Suprapubic skin (tissue), 4 donors: ENCODE results near the gene SLC26A9. TPM values are rescaled to one million over a fixed set of nuclear protein-coding genes. Genes with fewer than 3 reads are reported as not detected.

ENCODE experiments used
- DNase-seq, 2 donors: peaks; one replicate each; pipeline ENCODE4 v3.0.0-alpha.2; 2019; ENCODE audit warnings: low spot score in 2 of 2
- H3K27ac ChIP-seq: fragments of 200-600 bp; sonication (generic); one replicate; pipeline ENCODE4 v1.5.1; 2019
- H3K27me3 ChIP-seq: fragments of 200-600 bp; sonication (generic); one replicate; pipeline ENCODE4 v1.5.1; 2019
- H3K36me3 ChIP-seq: fragments of 200-600 bp; sonication (generic); one replicate; pipeline ENCODE4 v1.5.1; 2019
- H3K4me1 ChIP-seq: fragments of 200-600 bp; sonication (generic); one replicate; pipeline ENCODE4 v1.5.1; 2019
- H3K4me3 ChIP-seq: fragments of 200-600 bp; sonication (generic); one replicate; pipeline ENCODE4 v1.5.1; 2019; ENCODE audit warnings: mild to moderate bottlenecking
- H3K9me3 ChIP-seq: fragments of 200-600 bp; sonication (generic); one replicate; pipeline ENCODE4 v1.5.1; 2019
- EP300 ChIP-seq: sonication (generic); formaldehyde crosslinking; IDR thresholded peaks from one replicate; pipeline ENCODE4 v1.6.1; 2017; ENCODE audit warnings: antibody characterized with exemption
- POLR2A ChIP-seq, 2 donors: fragments of 450-650 bp; IDR thresholded peaks; one replicate each; pipeline ENCODE4 v1.6.1; 2017; ENCODE audit warnings: antibody characterized with exemption in 2 of 2, mild to moderate bottlenecking in 2 of 2, moderate library complexity in 2 of 2
- POLR2AphosphoS5 ChIP-seq, 3 donors: sonication (generic); formaldehyde crosslinking; IDR thresholded peaks; one replicate each; pipeline ENCODE4 v1.6.1; 2017; ENCODE audit warnings: antibody characterized with exemption in 3 of 3
- WGBS: methylation state at CpG from one replicate; pipeline ENCODE4 v1.1.5; 2018; 5-methylcytosine and 5-hydroxymethylcytosine counted together
- total RNA-seq, 4 donors: library from RNA; depleted of rRNA; stranded (reverse); fragments of >200 nt; gene quantifications; one replicate each; pipeline ENCODE4 v1.1.0, GENCODE V29; 2016
- TF ChIP-seq, protein P1 (sequence below), 2 donors: fragments of 200-600 bp in 1 of 2; fragments of 450-650 bp in 1 of 2; sonication (generic) in 1 of 2; IDR thresholded peaks; one replicate each; pipeline ENCODE4 v1.5.1; 2016 to 2019; ENCODE audit warnings: antibody characterized with exemption in 2 of 2, mild to moderate bottlenecking in 1 of 2, moderate library complexity in 1 of 2

The SLC26A9 gene
- total RNA-seq, 4 donors from 2014 or later, result 5.7 to 7.2 (median 6.6) TPM

DNA sequence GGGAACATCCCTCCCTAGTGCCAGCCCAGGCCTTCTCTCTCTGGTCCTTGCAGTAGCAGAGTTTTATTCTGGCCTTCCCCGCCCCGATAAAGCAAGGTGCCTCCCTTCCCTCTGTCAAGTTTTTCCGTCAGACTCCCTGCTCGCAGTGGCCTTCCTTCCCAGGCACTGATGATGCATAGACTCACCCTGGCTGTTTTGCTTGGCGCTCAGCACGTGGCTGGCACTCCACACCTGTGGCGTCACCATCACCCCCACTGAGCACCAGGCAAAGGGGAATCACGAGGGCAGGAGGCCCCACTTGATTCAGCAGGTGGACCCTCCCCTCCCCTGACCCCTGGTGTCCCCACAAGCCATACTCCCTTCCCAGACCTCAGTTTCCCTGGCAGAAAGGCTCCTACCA lies 7.4 kb downstream of the SLC26A9 start:
- Histone ChIP-seq H3K36me3 (no peaks in the 10 kb centered on the region), H3K4me3 (no peak overlapping the region), H3K9me3 (no peaks in the 10 kb centered on the region), H3K4me1 (peaks cover 30% of the 10 kb centered on the region), H3K27ac (peak overlapping the region; percentile 28), H3K27me3 (peaks cover 53% of the 10 kb centered on the region)
- TF ChIP-seq POLR2AphosphoS5 (IDR thresholded peaks at IDR 0.05), result no peak
- no peak for TF ChIP-seq EP300
- TF ChIP-seq, protein P1, sequence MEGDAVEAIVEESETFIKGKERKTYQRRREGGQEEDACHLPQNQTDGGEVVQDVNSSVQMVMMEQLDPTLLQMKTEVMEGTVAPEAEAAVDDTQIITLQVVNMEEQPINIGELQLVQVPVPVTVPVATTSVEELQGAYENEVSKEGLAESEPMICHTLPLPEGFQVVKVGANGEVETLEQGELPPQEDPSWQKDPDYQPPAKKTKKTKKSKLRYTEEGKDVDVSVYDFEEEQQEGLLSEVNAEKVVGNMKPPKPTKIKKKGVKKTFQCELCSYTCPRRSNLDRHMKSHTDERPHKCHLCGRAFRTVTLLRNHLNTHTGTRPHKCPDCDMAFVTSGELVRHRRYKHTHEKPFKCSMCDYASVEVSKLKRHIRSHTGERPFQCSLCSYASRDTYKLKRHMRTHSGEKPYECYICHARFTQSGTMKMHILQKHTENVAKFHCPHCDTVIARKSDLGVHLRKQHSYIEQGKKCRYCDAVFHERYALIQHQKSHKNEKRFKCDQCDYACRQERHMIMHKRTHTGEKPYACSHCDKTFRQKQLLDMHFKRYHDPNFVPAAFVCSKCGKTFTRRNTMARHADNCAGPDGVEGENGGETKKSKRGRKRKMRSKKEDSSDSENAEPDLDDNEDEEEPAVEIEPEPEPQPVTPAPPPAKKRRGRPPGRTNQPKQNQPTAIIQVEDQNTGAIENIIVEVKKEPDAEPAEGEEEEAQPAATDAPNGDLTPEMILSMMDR (IDR thresholded peaks at IDR 0.05), result no peak
- no peak for TF ChIP-seq POLR2A (IDR thresholded peaks at IDR 0.05)
- WGBS, result 71% methylated on average over 6 of the region's 8 CpGs
- no peak for DNase-seq

DNA sequence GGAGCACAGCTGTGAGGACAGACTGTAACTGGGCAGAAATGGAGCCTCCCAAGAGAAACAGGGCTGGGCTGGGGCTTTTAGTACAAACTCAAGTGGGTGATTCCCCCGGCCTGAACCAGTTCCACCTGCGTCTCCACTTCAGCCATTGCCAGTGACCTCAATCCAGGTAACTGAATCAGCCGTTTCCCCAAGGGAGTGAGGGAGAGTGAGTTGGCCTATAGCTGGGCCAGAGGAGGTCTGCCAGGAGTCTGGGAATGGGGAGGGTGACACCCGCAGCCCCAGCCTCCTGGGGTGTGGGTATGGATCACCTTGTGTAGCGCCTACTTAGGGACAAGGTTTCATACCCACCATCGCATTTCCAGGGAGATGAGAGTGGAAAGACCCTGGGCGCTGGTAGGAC lies 8.5 kb downstream of the SLC26A9 start:
- H3K4me1 ChIP-seq, result peaks cover 30% of the 10 kb centered on the region
- H3K4me3 ChIP-seq, result no peak overlapping the region
- TF ChIP-seq POLR2A (IDR thresholded peaks at IDR 0.05) (no peak), EP300 (no peak), POLR2AphosphoS5 (IDR thresholded peaks at IDR 0.05) (no peak)
- TF ChIP-seq, protein P1 (IDR thresholded peaks at IDR 0.05), result no peak
- H3K27me3 ChIP-seq, result peaks cover 45% of the 10 kb centered on the region
- no peaks in the 10 kb centered on the region for H3K9me3 ChIP-seq
- H3K27ac ChIP-seq, result peak overlapping the region; percentile 16
- DNase-seq, result no peak
- WGBS, result 68% methylated on average over 7 of the region's 7 CpGs
- H3K36me3 ChIP-seq, result no peaks in the 10 kb centered on the region

DNA sequence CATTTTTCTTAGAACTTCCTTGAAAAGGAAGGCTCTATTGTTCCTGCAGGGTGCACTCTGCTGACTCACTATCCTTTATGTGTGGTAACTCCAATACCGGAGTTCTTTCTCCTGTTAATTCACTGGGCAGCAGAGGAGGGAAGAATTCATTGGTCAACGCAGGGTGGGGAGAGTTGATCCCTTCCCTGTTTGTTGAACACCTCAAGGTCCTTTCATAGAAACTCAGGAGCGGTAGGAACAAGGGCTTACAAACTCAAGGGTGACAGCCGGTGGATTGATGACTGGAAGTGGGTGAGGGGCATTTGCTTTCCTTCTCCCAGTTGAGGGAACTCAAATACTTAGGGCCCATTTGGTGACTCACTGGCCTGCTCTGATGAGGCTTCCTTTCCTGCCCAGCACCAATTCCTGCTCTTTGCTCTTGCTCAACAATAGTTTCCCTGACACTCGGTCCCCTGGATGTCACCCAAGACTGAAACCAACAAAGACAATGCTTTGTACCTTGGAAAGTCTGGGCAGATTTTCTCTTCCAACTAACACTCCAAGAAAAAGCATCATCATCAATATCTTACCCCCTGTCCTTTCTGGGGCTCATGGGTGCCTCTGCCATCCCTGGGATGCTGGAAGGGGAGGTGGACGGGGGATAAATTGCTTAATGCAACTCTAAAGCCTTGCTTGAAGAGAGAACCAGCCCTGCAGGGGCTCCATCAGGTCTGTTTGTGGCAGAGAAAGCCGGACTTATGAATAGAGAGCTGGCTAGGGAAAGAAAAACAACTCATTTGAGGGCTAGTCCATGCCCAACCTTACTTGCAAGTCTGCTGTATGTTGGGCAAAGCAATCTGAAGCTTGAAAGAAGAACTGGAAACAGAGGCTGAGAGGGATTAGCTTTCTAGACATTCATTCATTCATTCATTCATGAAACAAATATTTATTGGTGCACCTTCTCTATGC lies 9.3 kb downstream of the SLC26A9 start:
- WGBS, result 63% methylated on average over 7 of the region's 7 CpGs
- H3K4me3 ChIP-seq, result no peak overlapping the region
- no peaks in the 10 kb centered on the region for H3K9me3 ChIP-seq
- H3K27ac ChIP-seq, result peak overlapping the region; percentile 16
- peaks cover 44% of the 10 kb centered on the region for H3K27me3 ChIP-seq
- no peaks in the 10 kb centered on the region for H3K36me3 ChIP-seq
- TF ChIP-seq, protein P1 (IDR thresholded peaks at IDR 0.05), result no peak
- no peak for TF ChIP-seq POLR2A (IDR thresholded peaks at IDR 0.05)
- DNase-seq, result no peak
- peaks cover 30% of the 10 kb centered on the region for H3K4me1 ChIP-seq

DNA sequence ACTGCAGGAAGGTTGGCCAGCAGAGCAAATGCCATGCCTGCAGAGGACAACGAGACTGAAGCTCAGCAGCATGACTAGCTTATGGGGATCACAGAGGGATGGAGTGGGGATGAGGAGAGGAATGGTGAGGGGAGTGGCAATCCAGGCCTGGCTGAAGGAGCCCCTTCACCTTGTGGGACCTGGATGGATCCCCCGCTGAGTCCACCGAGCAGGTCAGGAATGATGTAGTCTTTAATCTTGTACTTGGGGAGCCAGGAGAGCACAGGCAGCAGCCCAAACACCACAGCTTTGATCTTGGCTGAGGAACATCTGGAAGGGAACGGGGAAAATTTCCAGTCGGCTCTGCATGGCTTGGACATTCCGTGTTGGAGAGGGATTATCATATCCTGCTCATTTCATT lies 10.5 kb downstream of the SLC26A9 start:
- Histone ChIP-seq H3K27ac (no peak overlapping the region), H3K36me3 (no peaks in the 10 kb centered on the region), H3K4me1 (peaks cover 30% of the 10 kb centered on the region), H3K4me3 (no peak overlapping the region), H3K9me3 (no peaks in the 10 kb centered on the region), H3K27me3 (peaks cover 36% of the 10 kb centered on the region)
- TF ChIP-seq, protein P1 (IDR thresholded peaks at IDR 0.05), result no peak
- TF ChIP-seq POLR2A (IDR thresholded peaks at IDR 0.05) (no peak), POLR2AphosphoS5 (IDR thresholded peaks at IDR 0.05) (no peak), EP300 (no peak)
- 61% methylated on average over 6 of the region's 6 CpGs for WGBS
- no peak for DNase-seq

DNA sequence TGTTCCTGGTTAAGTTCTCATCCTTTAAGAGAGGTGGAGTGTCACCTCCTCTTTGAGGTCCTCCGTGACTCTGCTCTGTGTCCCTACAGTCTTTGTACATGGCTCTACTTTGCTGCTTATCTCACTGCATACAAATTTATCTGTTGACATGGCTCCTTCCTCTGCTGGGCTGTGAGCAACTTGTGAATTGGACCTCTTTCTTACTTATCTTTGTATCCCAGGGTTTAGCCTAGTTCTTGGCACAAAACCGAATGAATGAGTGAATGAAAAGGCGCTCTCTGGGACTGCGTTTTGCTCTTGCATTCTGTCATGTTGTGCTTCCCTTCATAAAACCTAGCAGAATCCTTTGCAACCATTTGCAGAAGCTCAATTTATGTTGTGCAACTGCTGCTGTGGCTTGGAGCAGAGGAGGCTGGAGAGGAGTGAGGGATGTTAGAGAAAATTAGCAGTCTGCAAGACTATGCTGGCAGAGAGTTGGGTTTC lies 12.4 kb downstream of the SLC26A9 start:
- no peak overlapping the region for H3K27ac ChIP-seq
- no peak for TF ChIP-seq POLR2AphosphoS5 (IDR thresholded peaks at IDR 0.05)
- DNase-seq, result no peak
- no peak overlapping the region for H3K4me3 ChIP-seq
- H3K27me3 ChIP-seq, result peaks cover 30% of the 10 kb centered on the region
- H3K36me3 ChIP-seq, result no peaks in the 10 kb centered on the region
- H3K9me3 ChIP-seq, result no peaks in the 10 kb centered on the region
- WGBS, result 64% methylated on average over 4 of the region's 4 CpGs
- peaks cover 25% of the 10 kb centered on the region for H3K4me1 ChIP-seq
